Ovary (tissue), 9 donors: Measurements from ENCODE around the gene IQSEC1. TPM values are rescaled to one million over a fixed set of nuclear protein-coding genes. Genes with fewer than 3 reads are reported as not detected.

Experiments
- DNase-seq, 5 donors: peaks; one replicate each; pipeline ENCODE4 v3.0.0-alpha.2; 2019 to 2020
- H3K27ac ChIP-seq, 2 donors: fragments of 200-600 bp; one replicate each; pipeline versions ENCODE4 v1.5.1 to v1.8.0; 2019 to 2022
- H3K27me3 ChIP-seq: fragments of 200-600 bp; one replicate; pipeline ENCODE4 v1.8.0; 2022
- H3K36me3 ChIP-seq: fragments of 200-600 bp; sonication (generic); one replicate; pipeline ENCODE4 v1.5.1; 2019
- H3K4me1 ChIP-seq: one replicate; pipeline ENCODE4 v1.8.1; 2013; ENCODE audit warnings: mild to moderate bottlenecking, moderate library complexity; ENCODE audit not compliant: insufficient read depth
- H3K4me3 ChIP-seq: fragments of 200-600 bp; sonication (generic); one replicate; pipeline ENCODE4 v1.5.1; 2017
- H3K9me3 ChIP-seq, 2 donors: fragments of 200-600 bp in 1 of 2; sonication (generic) in 1 of 2; one replicate each; pipeline versions ENCODE4 v1.5.1 to v1.8.1; 2013 to 2019; ENCODE audit warnings: mild to moderate bottlenecking in 1 of 2, moderate library complexity in 1 of 2
- CTCF ChIP-seq, 3 donors: fragments of 450-650 bp in 2 of 3; fragments of 200-600 bp in 1 of 3; IDR thresholded peaks; one replicate each; pipeline versions ENCODE4 v1.5.1 to v1.8.0; 2016 to 2022; ENCODE audit warnings: antibody characterized with exemption in 3 of 3, mild to moderate bottlenecking in 1 of 3
- EP300 ChIP-seq: sonication (generic); formaldehyde crosslinking; IDR thresholded peaks from one replicate; pipeline ENCODE4 v1.6.1; 2017; ENCODE audit warnings: antibody characterized with exemption
- POLR2A ChIP-seq: fragments of 450-650 bp; IDR thresholded peaks from one replicate; pipeline ENCODE4 v1.6.1; 2017; ENCODE audit warnings: antibody characterized with exemption, mild to moderate bottlenecking, moderate library complexity
- WGBS, 3 donors: extraction: QIAGEN DNeasy Blood & Tissue Kit in 1 of 3; methylation state at CpG; one replicate each; pipeline versions ENCODE4 v1.1.5 to v1.1.7; 2013 to 2017; 5-methylcytosine and 5-hydroxymethylcytosine counted together
- intact Hi-C, 4 donors: fragments of 100-400 bp; cut with DNase I; formaldehyde crosslinking; loops; one replicate each; pipeline versions ENCODE4 v1.11.0 to v1.15.1; 2022 to 2023
- polyA plus RNA-seq, 2 donors: library from polyadenylated mRNA; stranded (reverse); fragments of 200-250 nt in 1 of 2; fragments of 350-450 nt in 1 of 2; fragmentation: Illumina TruSeq in 1 of 2; extraction: RNeasy Lipid Tissue Mini Kit (QIAGEN cat#74804) in 1 of 2; gene quantifications; one replicate each; pipeline ENCODE4 v1.2.3, GENCODE V29; 2013 to 2014
- total RNA-seq, 7 donors: library from RNA; depleted of rRNA in 2 of 7; stranded (reverse); fragments of >200 nt in 2 of 7; fragmentation: NEBNext Ultra II Directional in 3 of 7; extraction: Animal tissue kit (Norgen Biotek cat#: 25700) in 3 of 7; gene quantifications; one replicate each; pipeline versions ENCODE4 v1.1.0 to v1.2.4, GENCODE V29; 2016 to 2023
- donor health status: DM: no; HTN: no; CAD: no; lungs with moderate emphysema.
- donor health status: DM: no; HTN: no; CAD: no.
- donor health status: Bipolar disorder and iron deficiency.
- donor health status: DM: yes; HTN: yes; CAD: no.
- donor health status: DM: no; HTN: no; CAD: no.
- donor health status: DM: yes; HTN: yes; CAD: no.

The IQSEC1 gene
- total and polyA plus RNA-seq, 9 donors: 20.9 to 55.4 (median 45.1) TPM

GRCh38 chr3:13057282-13058040, 15.8 kb downstream of the IQSEC1 start:
- Histone ChIP-seq H3K4me1 (no peaks in the 10 kb centered on the region), H3K4me3 (no peak overlapping the region), H3K36me3 (no peaks in the 10 kb centered on the region), H3K9me3 (no peaks in the 10 kb centered on the region), H3K27ac (no peak overlapping the region), H3K27me3 (no peaks in the 10 kb centered on the region)
- 88 to 92% (median 92%) methylated on average over 5 to 6 of the region's 6 CpGs for WGBS, 3 donors
- no peak for DNase-seq
- intact Hi-C loops: no loop called here
- TF ChIP-seq CTCF (IDR thresholded peaks at IDR 0.05) (no peak), EP300 (no peak), POLR2A (no peak)

GRCh38 chr3:13055634-13056033, 17.6 kb downstream of the IQSEC1 start:
- intact Hi-C loops: no loop called here
- Histone ChIP-seq H3K27me3 (no peaks in the 10 kb centered on the region), H3K27ac (no peak overlapping the region), H3K36me3 (no peaks in the 10 kb centered on the region), H3K9me3 (no peaks in the 10 kb centered on the region), H3K4me1 (no peaks in the 10 kb centered on the region), H3K4me3 (no peak overlapping the region)
- WGBS, 3 donors: 74 to 81% (median 76%) methylated on average over 6 to 7 of the region's 7 CpGs
- no peak for DNase-seq
- TF ChIP-seq EP300 (no peak), CTCF (IDR thresholded peaks at IDR 0.05) (no peak), POLR2A (no peak)

- intact Hi-C loops: no loop called here
- Histone ChIP-seq H3K27me3 (no peaks in the 10 kb centered on the region), H3K9me3 (no peaks in the 10 kb centered on the region), H3K4me3 (no peak overlapping the region), H3K36me3 (no peaks in the 10 kb centered on the region), H3K27ac (no peak overlapping the region), H3K4me1 (no peaks in the 10 kb centered on the region)
- no peak for DNase-seq
- no peak for TF ChIP-seq CTCF (IDR thresholded peaks at IDR 0.05)
- TF ChIP-seq EP300: no peak
- TF ChIP-seq POLR2A: no peak
- WGBS, 3 donors: 87 to 93% (median 87%) methylated on average over 26 to 31 of the region's 31 CpGs
Measured at GRCh38 chr3:13054341-13055285, 18.6 kb downstream of the IQSEC1 start.

GRCh38 chr3:13053893-13054292, 19.3 kb downstream of the IQSEC1 start:
- WGBS, 3 donors: 82 to 86% (median 85%) methylated on average over 12 of the region's 12 CpGs
- Histone ChIP-seq H3K4me1 (no peaks in the 10 kb centered on the region), H3K27me3 (no peaks in the 10 kb centered on the region), H3K9me3 (no peaks in the 10 kb centered on the region), H3K27ac (no peak overlapping the region), H3K36me3 (no peaks in the 10 kb centered on the region), H3K4me3 (no peak overlapping the region)
- intact Hi-C loops: no loop called here
- TF ChIP-seq CTCF (IDR thresholded peaks at IDR 0.05): no peak
- TF ChIP-seq EP300: no peak
- TF ChIP-seq POLR2A: no peak
- no peak for DNase-seq
